Naive thymus-derived CD4-positive, alpha-beta T cell (primary cell): ENCODE data around the gene SPATA3. TPM values are rescaled to one million over a fixed set of nuclear protein-coding genes. Genes with fewer than 3 reads are reported as not detected.

Source experiments
- ATAC-seq: fragments of 150-1000 bp; cut with Tn5 transposase; 2 replicates; pipeline ENCODE4 v1.10.0; 2021; ENCODE audit warnings: mild to moderate bottlenecking, moderate library complexity
- CTCF ChIA-PET: fragments of 350-600 bp; sonication (Branson Sonifier 250); formaldehyde crosslinking; loops from one replicate; lab custom pipeline; 2021; ENCODE audit warnings: antibody characterized with exemption; lab: Charles Lee
- POLR2A ChIA-PET: fragments of 350-600 bp; sonication (Branson Sonifier 250); formaldehyde crosslinking; loops from one replicate; lab custom pipeline; 2021; ENCODE audit warnings: antibody characterized with exemption, inconsistent platforms; lab: Charles Lee
- DNase-seq, 9 donors: peaks; one replicate each; pipeline versions ENCODE4 v3.0.0 to v3.0.0-alpha.2; 2020 to 2022; ENCODE audit warnings: mixed read lengths in 1 of 9
- H3K27ac ChIP-seq: one replicate; pipeline ENCODE4 v1.7.0; 2013; ENCODE audit warnings: mild to moderate bottlenecking, low read depth, low read length, moderate library complexity
- H3K27me3 ChIP-seq, 2 donors: one replicate each; pipeline ENCODE4 v1.7.0; 2013; ENCODE audit warnings: low read length in 2 of 2, mild to moderate bottlenecking in 2 of 2, moderate library complexity in 2 of 2; ENCODE audit not compliant: control insufficient read depth in 2 of 2, insufficient read depth in 2 of 2
- H3K36me3 ChIP-seq, 3 experiments: 1 replicate in 2 of 3; 2 replicates in 1 of 3; pipeline ENCODE4 v1.7.0; 2013; ENCODE audit warnings: low read length in 3 of 3, mild to moderate bottlenecking in 3 of 3, moderate library complexity in 1 of 3; ENCODE audit not compliant: insufficient read depth in 3 of 3, control insufficient read depth in 2 of 3
- H3K4me1 ChIP-seq, 2 donors: one replicate each; pipeline ENCODE4 v1.7.0; 2013; ENCODE audit warnings: low read length in 2 of 2, mild to moderate bottlenecking in 2 of 2, moderate library complexity in 1 of 2; ENCODE audit not compliant: control insufficient read depth in 2 of 2, insufficient read depth in 2 of 2
- H3K4me3 ChIP-seq: 2 replicates; pipeline ENCODE4 v1.7.0; 2013; ENCODE audit warnings: mild to moderate bottlenecking, low read length
- H3K9me3 ChIP-seq, 3 experiments: 1 replicate in 2 of 3; 2 replicates in 1 of 3; pipeline ENCODE4 v1.7.0; 2013; ENCODE audit warnings: low read length in 3 of 3; ENCODE audit not compliant: control insufficient read depth in 2 of 3
- H3K27ac Mint-ChIP-seq, 9 donors: one replicate each; pipeline ENCODE4 v1.8.0; 2020 to 2022; ENCODE audit warnings: mixed read lengths in 9 of 9, mild to moderate bottlenecking in 8 of 9, moderate library complexity in 5 of 9, inconsistent platforms in 2 of 9
- H3K27me3 Mint-ChIP-seq, 5 donors: one replicate each; pipeline ENCODE4 v1.8.0; 2021 to 2022; ENCODE audit warnings: mixed read lengths in 5 of 5, mild to moderate bottlenecking in 1 of 5
- H3K36me3 Mint-ChIP-seq, 5 donors: one replicate each; pipeline ENCODE4 v1.8.0; 2020 to 2022; ENCODE audit warnings: mixed read lengths in 5 of 5, mild to moderate bottlenecking in 3 of 5, inconsistent platforms in 1 of 5
- H3K4me1 Mint-ChIP-seq, 7 donors: one replicate each; pipeline ENCODE4 v1.8.0; 2020 to 2022; ENCODE audit warnings: mixed read lengths in 7 of 7, mild to moderate bottlenecking in 3 of 7, inconsistent platforms in 1 of 7
- H3K4me3 Mint-ChIP-seq, 10 donors: one replicate each; pipeline ENCODE4 v1.8.0; 2020 to 2022; ENCODE audit warnings: mild to moderate bottlenecking in 10 of 10, mixed read lengths in 10 of 10, moderate library complexity in 6 of 10, inconsistent platforms in 2 of 10
- H3K9me3 Mint-ChIP-seq, 11 donors: one replicate each; pipeline ENCODE4 v1.8.0; 2020 to 2022; ENCODE audit warnings: mixed read lengths in 11 of 11, mild to moderate bottlenecking in 4 of 11, inconsistent platforms in 1 of 11, moderate library complexity in 1 of 11
- intact Hi-C, 2 donors: fragments of 100-400 bp; cut with micrococcal nuclease; formaldehyde crosslinking; loops; one replicate each; pipeline ENCODE4 v1.15.1; 2023
- polyA plus RNA-seq, 2 donors: library from polyadenylated mRNA; unstranded; fragments of 300-500 nt; fragmentation: Illumina TruSeq; gene quantifications; one replicate each; pipeline ENCODE4 v1.2.3, GENCODE V29; 2021
- total RNA-seq, 6 experiments: library from RNA in 5 of 6; stranded (reverse) in 5 of 6; gene quantifications; 1 replicate in 5 of 6; 2 replicates in 1 of 6; pipeline ENCODE4 v1.2.3 and lab custom pipeline; 2021 to 2026

SPATA3 gene
- total and polyA plus RNA-seq, 7 experiments from 2014 or later = not detected

DNA sequence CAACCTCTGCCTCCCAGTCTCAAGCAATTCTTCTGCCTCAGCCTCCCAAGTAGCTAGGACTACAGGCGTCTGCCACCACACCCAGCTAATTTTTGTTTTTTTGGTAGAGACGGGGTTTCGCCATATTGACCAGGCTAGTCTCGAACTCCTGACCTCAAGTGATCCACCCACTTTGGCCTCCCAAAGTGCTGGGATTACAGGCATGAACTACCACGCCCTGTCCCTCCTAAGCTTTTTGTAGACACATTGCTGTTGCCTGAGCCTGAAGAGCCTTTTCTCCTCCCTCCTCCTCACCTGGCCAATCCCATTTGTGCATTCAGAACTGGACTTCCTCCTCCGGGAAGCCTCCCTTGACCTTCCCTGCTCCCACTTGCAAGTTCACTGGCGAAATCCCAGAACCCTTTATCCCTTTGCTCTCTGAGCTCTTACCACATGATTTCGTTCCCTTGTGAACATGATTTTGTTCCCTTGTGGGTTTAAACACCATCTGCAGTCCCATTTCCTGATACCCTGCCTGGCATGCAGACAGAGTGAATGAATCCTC, 44.0 kb downstream of the SPATA3 start:
- ATAC-seq (no peak), DNase-seq (no peak)
- Histone ChIP-seq H3K9me3 (no peaks in the 10 kb centered on the region), H3K27ac (no peak overlapping the region), H3K4me3 (no peak overlapping the region), H3K36me3 (no peaks in the 10 kb centered on the region), H3K4me1 (no peaks in the 10 kb centered on the region), H3K27me3 (peaks cover 6 to 9% of the 10 kb centered on the region in 2 donors)
- Mint-ChIP-seq H3K9me3 (no peaks in the 10 kb centered on the region), H3K27me3 (peaks cover 53 to 63% (median 58%) of the 10 kb centered on the region in 5 donors), H3K4me1 (peaks cover 0 to 7% (median 5%) of the 10 kb centered on the region in 7 donors), H3K27ac (no peak overlapping the region), H3K4me3 (peak overlapping the region in 3 of 10 donors; percentile 11 to 25 (median 21)), H3K36me3 (peaks cover 0 to 4% (median 0%) of the 10 kb centered on the region in 5 donors)
- POLR2A ChIA-PET = no interaction called here
- CTCF ChIA-PET = no interaction called here
- intact Hi-C loops = no loop called here

DNA sequence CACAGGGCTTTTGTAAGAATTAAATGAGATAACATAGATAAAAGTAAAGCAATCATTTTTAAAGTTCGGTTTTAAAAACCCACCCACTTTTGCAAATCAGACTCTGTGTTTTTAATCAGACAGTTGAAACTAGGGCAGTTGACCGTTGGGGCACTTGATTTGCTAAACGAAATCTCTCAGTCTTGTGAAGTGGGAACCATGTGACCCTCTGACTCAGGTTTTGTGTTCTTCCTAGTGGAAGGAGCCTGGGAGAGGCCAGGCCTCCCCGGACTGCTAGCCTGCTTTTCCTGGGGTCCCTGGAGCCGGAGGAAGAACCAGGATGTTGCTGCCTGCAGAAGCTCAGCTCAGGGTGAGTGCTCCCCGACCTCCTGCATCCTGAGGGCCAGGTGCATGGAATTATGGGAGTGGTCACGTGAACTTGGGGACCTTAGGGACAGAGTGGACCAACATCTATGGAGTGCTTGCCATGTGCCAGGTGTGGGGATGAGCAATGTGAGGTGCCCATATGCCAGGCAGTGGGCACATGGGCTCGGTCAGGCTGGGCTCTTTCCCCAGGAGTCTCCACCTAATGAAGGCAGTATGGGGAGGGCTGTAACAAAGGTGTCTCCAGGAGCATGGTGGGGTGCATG, 45.3 kb downstream of the SPATA3 start:
- Histone ChIP-seq H3K9me3 (no peaks in the 10 kb centered on the region), H3K4me1 (no peaks in the 10 kb centered on the region), H3K4me3 (no peak overlapping the region), H3K36me3 (no peaks in the 10 kb centered on the region), H3K27ac (no peak overlapping the region), H3K27me3 (peaks cover 3 to 7% of the 10 kb centered on the region in 2 donors)
- Mint-ChIP-seq H3K27me3 (peaks cover 48 to 56% (median 50%) of the 10 kb centered on the region in 5 donors), H3K36me3 (peaks cover 0 to 4% (median 0%) of the 10 kb centered on the region in 5 donors), H3K4me3 (no peak overlapping the region), H3K4me1 (peaks cover 0 to 7% (median 5%) of the 10 kb centered on the region in 7 donors), H3K27ac (no peak overlapping the region), H3K9me3 (no peaks in the 10 kb centered on the region)
- no peak for DNase-seq
- ATAC-seq = no peak
- CTCF ChIA-PET = no interaction called here
- intact Hi-C loops = no loop called here
- POLR2A ChIA-PET = no interaction called here

DNA sequence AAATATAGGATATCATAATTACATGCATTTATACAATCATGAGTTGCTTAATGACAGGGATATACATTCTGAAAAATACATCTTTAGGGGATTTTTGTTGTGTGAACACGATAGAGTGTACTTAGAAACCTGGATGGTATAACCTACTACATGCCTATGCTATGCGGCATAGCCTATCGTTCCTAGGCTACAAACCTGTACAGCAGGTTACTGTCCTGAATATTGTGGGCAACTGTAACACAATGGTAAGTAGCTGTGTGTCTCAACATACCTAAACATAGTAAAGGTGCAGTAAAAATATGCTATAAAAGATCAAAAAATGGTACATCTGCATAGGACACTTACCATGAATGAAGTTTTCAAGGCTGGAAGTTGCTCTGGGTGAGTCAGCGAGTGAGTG, 47.9 kb downstream of the SPATA3 start:
- H3K4me1 ChIP-seq = no peaks in the 10 kb centered on the region
- no peak overlapping the region for H3K27ac ChIP-seq
- peaks cover 0 to under 1% of the 10 kb centered on the region in 2 donors for H3K27me3 ChIP-seq
- no peaks in the 10 kb centered on the region for H3K9me3 Mint-ChIP-seq
- ATAC-seq = no peak
- H3K4me3 Mint-ChIP-seq = no peak overlapping the region
- POLR2A ChIA-PET = no interaction called here
- CTCF ChIA-PET = no interaction called here
- intact Hi-C loops = no loop called here
- no peak for DNase-seq
- no peak overlapping the region for H3K4me3 ChIP-seq
- H3K4me1 Mint-ChIP-seq = no peaks in the 10 kb centered on the region
- no peak overlapping the region for H3K27ac Mint-ChIP-seq
- H3K27me3 Mint-ChIP-seq = peaks cover 32 to 38% (median 34%) of the 10 kb centered on the region in 5 donors
- no peaks in the 10 kb centered on the region for H3K36me3 Mint-ChIP-seq
- no peaks in the 10 kb centered on the region for H3K36me3 ChIP-seq
- no peaks in the 10 kb centered on the region for H3K9me3 ChIP-seq

DNA sequence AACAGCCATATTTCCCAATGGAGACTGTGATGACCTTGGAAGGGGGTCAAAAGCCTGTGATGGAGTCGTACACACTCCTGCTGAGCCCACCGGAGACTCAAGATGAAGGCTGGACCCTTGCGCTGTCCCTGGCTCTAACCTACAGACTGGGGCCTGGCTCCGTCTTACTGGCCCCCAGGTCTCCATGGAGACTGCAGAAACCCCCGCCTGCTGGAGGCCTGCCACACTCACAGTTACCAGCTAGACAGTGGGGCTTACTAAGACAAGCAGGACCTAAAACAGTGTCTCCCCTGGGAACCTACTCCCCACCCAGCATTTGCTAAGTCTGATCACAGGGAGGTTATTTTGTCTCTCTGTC, 51.0 kb downstream of the SPATA3 start:
- no peak overlapping the region for H3K27ac Mint-ChIP-seq

DNA sequence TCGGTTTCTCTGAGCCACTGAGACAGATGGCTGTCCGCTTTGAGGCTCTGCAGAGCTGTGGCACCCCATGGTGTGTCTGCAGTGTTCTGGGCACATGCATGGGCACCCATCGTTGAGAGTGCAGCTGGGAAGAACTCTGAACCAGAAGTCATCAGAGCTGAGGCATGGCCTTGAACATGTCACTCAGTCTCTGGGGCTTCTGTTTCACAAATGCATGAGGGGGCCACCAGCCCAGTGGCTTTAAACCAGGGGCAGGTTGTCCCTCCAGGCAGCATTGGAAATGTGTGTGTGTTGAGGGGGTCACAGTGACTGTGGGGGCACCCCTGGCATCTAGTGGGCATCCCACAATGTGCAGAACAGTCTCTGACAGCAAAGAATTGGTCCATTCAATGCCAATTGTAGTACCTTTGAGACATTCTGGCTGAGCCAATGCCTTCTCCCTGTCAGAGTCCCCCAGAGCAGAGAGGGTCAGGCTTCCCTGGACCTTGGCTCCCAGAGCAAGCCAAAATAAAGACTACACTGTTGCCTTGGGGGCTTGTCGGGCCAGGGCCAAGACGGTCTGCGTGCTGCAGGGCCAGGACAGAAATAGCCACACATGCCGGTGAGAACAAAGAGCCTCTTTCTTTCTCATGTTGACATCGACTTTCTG, 51.5 kb downstream of the SPATA3 start:
- H3K9me3 ChIP-seq = no peaks in the 10 kb centered on the region
- Mint-ChIP-seq H3K36me3 (no peaks in the 10 kb centered on the region), H3K4me1 (peaks cover 1 to 4% (median 3%) of the 10 kb centered on the region in 7 donors), H3K27me3 (peaks cover 0 to 10% (median 4%) of the 10 kb centered on the region in 5 donors), H3K27ac (no peak overlapping the region), H3K4me3 (no peak overlapping the region), H3K9me3 (no peaks in the 10 kb centered on the region)
- CTCF ChIA-PET = interaction anchor here (0.7 kb wide), 1 partner anchor 39 kb away, joined by 3 read pairs; no protein-coding TSS in a partner anchor
- H3K27me3 ChIP-seq = no peaks in the 10 kb centered on the region
- no peak overlapping the region for H3K4me3 ChIP-seq
- DNase-seq = no peak
- H3K36me3 ChIP-seq = no peaks in the 10 kb centered on the region
- H3K4me1 ChIP-seq = no peaks in the 10 kb centered on the region
- intact Hi-C loops = no loop called here
- POLR2A ChIA-PET = no interaction called here
- no peak overlapping the region for H3K27ac ChIP-seq
- ATAC-seq = no peak

More for the DNA sequence above, 51.0 kb downstream of the SPATA3 start:
- no peaks in the 10 kb centered on the region for H3K36me3 Mint-ChIP-seq
- ChIA-PET CTCF (no interaction called here), POLR2A (no interaction called here)
- Histone ChIP-seq H3K4me3 (no peak overlapping the region), H3K36me3 (no peaks in the 10 kb centered on the region), H3K27ac (no peak overlapping the region), H3K4me1 (no peaks in the 10 kb centered on the region), H3K9me3 (no peaks in the 10 kb centered on the region), H3K27me3 (no peaks in the 10 kb centered on the region)
- no peaks in the 10 kb centered on the region for H3K4me1 Mint-ChIP-seq
- no peaks in the 10 kb centered on the region for H3K9me3 Mint-ChIP-seq
- intact Hi-C loops = no loop called here
- H3K4me3 Mint-ChIP-seq = no peak overlapping the region
- peaks cover 3 to 12% (median 7%) of the 10 kb centered on the region in 5 donors for H3K27me3 Mint-ChIP-seq
- ATAC-seq (no peak), DNase-seq (no peak)

- H3K4me1 Mint-ChIP-seq = peaks cover 3 to 12% (median 9%) of the 10 kb centered on the region in 7 donors
Observed at GRCh38 chr2:231047923-231048915, 52.3 kb downstream of the SPATA3 start.

More at GRCh38 chr2:231047923-231048915, 52.3 kb downstream of the SPATA3 start:
- no peaks in the 10 kb centered on the region for H3K36me3 Mint-ChIP-seq
- no peak for ATAC-seq
- CTCF ChIA-PET = interaction anchor here (0.7 kb wide), 1 partner anchor 40 kb away, joined by 3 read pairs; no protein-coding TSS in a partner anchor
- no peak for DNase-seq
- no peak overlapping the region for H3K4me3 Mint-ChIP-seq
- no peaks in the 10 kb centered on the region for H3K9me3 Mint-ChIP-seq
- no peak overlapping the region for H3K27ac Mint-ChIP-seq
- no peaks in the 10 kb centered on the region for H3K36me3 ChIP-seq
- no peak overlapping the region for H3K27ac ChIP-seq
- peaks cover 0 to 3% of the 10 kb centered on the region in 2 donors for H3K4me1 ChIP-seq
- no peak overlapping the region for H3K4me3 ChIP-seq
- H3K27me3 ChIP-seq = no peaks in the 10 kb centered on the region
- H3K27me3 Mint-ChIP-seq = peaks cover 0 to 9% (median 4%) of the 10 kb centered on the region in 5 donors
- POLR2A ChIA-PET = no interaction called here
- no peaks in the 10 kb centered on the region for H3K9me3 ChIP-seq
- intact Hi-C loops = no loop called here
